A549 (cell line): ENCODE results near the gene UGT2A3. TPM values are rescaled to one million over a fixed set of nuclear protein-coding genes. Genes with fewer than 3 reads are reported as not detected.

ENCODE experiments used
- ATAC-seq, 2 experiments: fragments of 200-7000 bp in 1 of 2; fragments of >200 bp in 1 of 2; cut with Nextera tagmentation in 1 of 2; cut with Tn5 transposase in 1 of 2; 3 replicates each; pipeline versions ENCODE4 v1.8.0 to v1.9.1; 2018 to 2020; ENCODE audit warnings: mild to moderate bottlenecking in 1 of 2, moderate library complexity in 1 of 2
- CTCF ChIA-PET: fragments of 300-600 bp; sonication (Branson Sonifier 250); formaldehyde crosslinking; extraction: SDS; loops from one replicate; lab custom pipeline; 2021; ENCODE audit warnings: antibody characterized with exemption, inconsistent platforms; lab: Yijun Ruan, JAX
- POLR2A ChIA-PET: fragments of 350-600 bp; formaldehyde crosslinking; extraction: SDS; loops from one replicate; lab custom pipeline; 2021; ENCODE audit warnings: antibody characterized with exemption, inconsistent platforms; lab: Yijun Ruan, JAX
- DNase-seq, 2 experiments: peaks; one replicate each; pipeline versions ENCODE4 v3.0.0 to v3.0.0-alpha.2; 2011 to 2016; ENCODE audit warnings: low read depth in 1 of 2, low spot score in 1 of 2
- FAIRE-seq: peaks from 2 replicates; lab custom pipeline; 2011; peaks lifted over from hg19 to GRCh38; lab: Jason Lieb, UNC
- H3K27ac ChIP-seq, 2 experiments: fragments of >200 bp; sonication (Bioruptor Twin); formaldehyde crosslinking; 3 replicates each; pipeline ENCODE4 v1.5.1; 2016 to 2017
- H3K4me1 ChIP-seq: fragments of >200 bp; sonication (Bioruptor Twin); formaldehyde crosslinking; 3 replicates; pipeline ENCODE4 v1.6.1; 2016
- H3K4me2 ChIP-seq: fragments of >200 bp; sonication (Bioruptor Twin); formaldehyde crosslinking; 3 replicates; pipeline ENCODE4 v1.6.1; 2016
- H3K4me3 ChIP-seq: fragments of >200 bp; sonication (Bioruptor Twin); formaldehyde crosslinking; 3 replicates; pipeline ENCODE4 v1.5.1; 2016
- H3K9me3 ChIP-seq: fragments of >200 bp; sonication (Bioruptor Twin); formaldehyde crosslinking; 3 replicates; pipeline ENCODE4 v1.6.1; 2016
- ATOH8 ChIP-seq: fragments of 250-450 bp; sonication (Bioruptor Pico); IDR thresholded peaks from 2 replicates; pipeline ENCODE4 v1.5.0; 2020; ENCODE audit warnings: low read depth, mild to moderate bottlenecking, moderate library complexity
- BHLHE40 ChIP-seq: IDR thresholded peaks from 2 replicates; pipeline ENCODE4 v1.6.1; 2012; ENCODE audit warnings: low read depth, low read length, inconsistent platforms
- CBX2 ChIP-seq: fragments of 200-600 bp; sonication (generic); IDR thresholded peaks from 2 replicates; pipeline ENCODE4 v1.6.1; 2016; ENCODE audit warnings: low read depth, mild to moderate bottlenecking, borderline replicate concordance
- CHD4 ChIP-seq: fragments of 200-600 bp; sonication (generic); IDR thresholded peaks from 2 replicates; pipeline ENCODE4 v1.6.1; 2016; ENCODE audit warnings: antibody characterized with exemption, mild to moderate bottlenecking, borderline replicate concordance
- CTCF ChIP-seq: fragments of >200 bp; sonication (Bioruptor Twin); formaldehyde crosslinking; IDR thresholded peaks from 3 replicates; pipeline ENCODE4 v1.5.1; 2016
- EHMT2 ChIP-seq: fragments of 200-600 bp; sonication (generic); IDR thresholded peaks from 2 replicates; pipeline ENCODE4 v1.6.1; 2016; ENCODE audit warnings: antibody characterized with exemption, low read depth, mild to moderate bottlenecking, moderate library complexity
- FOSB ChIP-seq: fragments of 250-450 bp; sonication (Bioruptor Pico); IDR thresholded peaks from 2 replicates; pipeline ENCODE4 v1.5.0; 2020; ENCODE audit warnings: mild to moderate bottlenecking, moderate library complexity
- HOXA7 ChIP-seq: fragments of 250-450 bp; sonication (Bioruptor Pico); IDR thresholded peaks from 2 replicates; pipeline ENCODE4 v1.5.0; 2020; ENCODE audit warnings: mild to moderate bottlenecking, moderate library complexity
- HOXB5 ChIP-seq: fragments of 250-450 bp; sonication (Bioruptor Pico); IDR thresholded peaks from 2 replicates; pipeline ENCODE4 v1.5.0; 2020; ENCODE audit warnings: mild to moderate bottlenecking, moderate library complexity
- JUNB ChIP-seq: fragments of >200 bp; sonication (Bioruptor Twin); formaldehyde crosslinking; IDR thresholded peaks from 2 replicates; pipeline ENCODE4 v1.6.1; 2016
- MAFK ChIP-seq: fragments of 450-650 bp; IDR thresholded peaks from 2 replicates; pipeline ENCODE4 v1.6.1; 2014; ENCODE audit not compliant: partially characterized antibody
- MAX ChIP-seq: IDR thresholded peaks from 2 replicates; pipeline ENCODE4 v1.6.1; 2012
- MAZ ChIP-seq: fragments of 150-350 bp; IDR thresholded peaks from 2 replicates; pipeline ENCODE4 v1.6.1; 2014; ENCODE audit warnings: antibody characterized with exemption, low read depth, low read length, borderline replicate concordance
- MYC ChIP-seq: IDR thresholded peaks from 2 replicates; pipeline ENCODE4 v1.6.1; 2012; ENCODE audit warnings: mild to moderate bottlenecking, inconsistent platforms, low read length, improper control_type of control experiment, borderline replicate concordance
- NPAS2 ChIP-seq: fragments of 250-450 bp; sonication (Bioruptor Pico); IDR thresholded peaks from 2 replicates; pipeline ENCODE4 v1.8.0; 2022; ENCODE audit warnings: mild to moderate bottlenecking, moderate library complexity, borderline replicate concordance
- PHF8 ChIP-seq: fragments of 200-600 bp; sonication (generic); IDR thresholded peaks from 2 replicates; pipeline ENCODE4 v1.6.1; 2016; ENCODE audit warnings: low read depth, mild to moderate bottlenecking, antibody characterized with exemption, moderate library complexity, borderline replicate concordance
- POLR2A ChIP-seq: IDR thresholded peaks from 2 replicates; pipeline ENCODE4 v1.6.1; 2012; ENCODE audit warnings: mild to moderate bottlenecking, low read length
- RAD21 ChIP-seq, 2 experiments: fragments of >200 bp in 1 of 2; sonication (Bioruptor Twin) in 1 of 2; formaldehyde crosslinking in 1 of 2; IDR thresholded peaks in 1 of 2; conservative IDR thresholded peaks in 1 of 2; 2 replicates in 1 of 2; 3 replicates in 1 of 2; pipeline ENCODE4 v1.6.1; 2012 to 2018; ENCODE audit warnings: inconsistent platforms in 1 of 2
- RCOR1 ChIP-seq: fragments of 150-350 bp; IDR thresholded peaks from 2 replicates; pipeline ENCODE4 v1.6.1; 2014; ENCODE audit warnings: antibody characterized with exemption, low read length, low read depth
- RFX5 ChIP-seq: fragments of 450-650 bp; IDR thresholded peaks from 2 replicates; pipeline ENCODE4 v1.7.1; 2014; ENCODE audit warnings: antibody characterized with exemption, mild to moderate bottlenecking, moderate library complexity
- ZFP36 ChIP-seq: fragments of 450-650 bp; IDR thresholded peaks from 2 replicates; pipeline ENCODE4 v1.6.1; 2014; ENCODE audit warnings: borderline replicate concordance; ENCODE audit not compliant: partially characterized antibody
- ZSCAN20 ChIP-seq: fragments of 250-450 bp; sonication (Bioruptor Pico); IDR thresholded peaks from 2 replicates; pipeline ENCODE4 v1.8.0; 2022; ENCODE audit warnings: mild to moderate bottlenecking, moderate library complexity
- WGBS: methylation state at CpG from one replicate; pipeline ENCODE4 v1.1.6; 2017; ENCODE audit errors: missing lambda C conversion rate; 5-methylcytosine and 5-hydroxymethylcytosine counted together
- polyA plus RNA-seq, 4 experiments: library from polyadenylated mRNA; depleted of rRNA in 3 of 4; stranded (reverse); fragments of >200 nt; fragmentation: RNase III in 1 of 4; extraction: RNeasy Plus Mini Kit Qiagen cat#74134 plus additional on column Dnase treatment in 1 of 4; gene quantifications; 2 replicates in 3 of 4; 3 replicates in 1 of 4; pipeline ENCODE4 v1.2.3, GENCODE V29; 2011 to 2017
- TF ChIP-seq, protein P1 (sequence below): fragments of 200-600 bp; sonication (generic); IDR thresholded peaks from 2 replicates; pipeline ENCODE4 v1.6.1; 2016; ENCODE audit warnings: antibody characterized with exemption, mild to moderate bottlenecking, moderate library complexity
- TF ChIP-seq, protein P2 (sequence below): fragments of >200 bp; sonication (Bioruptor Twin); formaldehyde crosslinking; IDR thresholded peaks from 3 replicates; pipeline ENCODE4 v1.6.1; 2016

The UGT2A3 gene
- polyA plus RNA-seq, 2 of the 4 experiments (the other 2 are of a cell fraction): 0.37 to 0.59 TPM

DNA sequence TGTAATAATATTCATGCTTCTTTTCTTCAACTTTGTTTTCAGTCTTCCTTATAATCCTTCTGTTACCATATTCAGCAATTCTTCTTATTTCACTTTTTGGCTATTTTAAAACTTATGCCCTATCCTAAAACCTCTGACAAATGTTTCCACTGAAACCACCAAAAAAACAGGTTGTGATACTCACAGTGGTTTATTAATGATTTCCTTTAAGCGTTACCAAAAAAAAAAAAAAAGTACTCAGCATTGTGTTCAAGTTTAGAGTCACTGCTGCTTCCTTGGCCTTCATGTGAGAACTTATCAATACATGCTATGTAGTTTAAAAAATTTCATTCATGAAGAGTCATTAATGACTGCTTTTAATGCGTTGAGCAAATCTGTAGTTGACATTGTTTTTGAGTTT lies 35.4 kb upstream of the UGT2A3 start:
- FAIRE-seq: no peak

GRCh38 chr4:68985442-68985841 lies 33.8 kb upstream of the UGT2A3 start:
- DNase-seq (no peak), ATAC-seq (no peak), FAIRE-seq (no peak)
- Histone ChIP-seq H3K4me2 (no peak overlapping the region), H3K27ac (no peak overlapping the region), H3K9me3 (no peaks in the 10 kb centered on the region), H3K4me3 (no peak overlapping the region), H3K4me1 (no peaks in the 10 kb centered on the region)
- ChIA-PET POLR2A (no interaction called here), CTCF (no interaction called here)
- WGBS: 81% methylated on average over 1 of the region's 1 CpG
- TF ChIP-seq BHLHE40 (no peak), RAD21 (conservative IDR thresholded peaks at IDR 0.05 in 1 of 2, IDR thresholded peaks at IDR 0.05 in 1 of 2) (no peak), MAZ (no peak), PHF8 (no peak), EHMT2 (no peak), CBX2 (no peak), MAFK (no peak), HOXB5 (CRISPR knock-in tag) (no peak)
- TF ChIP-seq, protein P1, sequence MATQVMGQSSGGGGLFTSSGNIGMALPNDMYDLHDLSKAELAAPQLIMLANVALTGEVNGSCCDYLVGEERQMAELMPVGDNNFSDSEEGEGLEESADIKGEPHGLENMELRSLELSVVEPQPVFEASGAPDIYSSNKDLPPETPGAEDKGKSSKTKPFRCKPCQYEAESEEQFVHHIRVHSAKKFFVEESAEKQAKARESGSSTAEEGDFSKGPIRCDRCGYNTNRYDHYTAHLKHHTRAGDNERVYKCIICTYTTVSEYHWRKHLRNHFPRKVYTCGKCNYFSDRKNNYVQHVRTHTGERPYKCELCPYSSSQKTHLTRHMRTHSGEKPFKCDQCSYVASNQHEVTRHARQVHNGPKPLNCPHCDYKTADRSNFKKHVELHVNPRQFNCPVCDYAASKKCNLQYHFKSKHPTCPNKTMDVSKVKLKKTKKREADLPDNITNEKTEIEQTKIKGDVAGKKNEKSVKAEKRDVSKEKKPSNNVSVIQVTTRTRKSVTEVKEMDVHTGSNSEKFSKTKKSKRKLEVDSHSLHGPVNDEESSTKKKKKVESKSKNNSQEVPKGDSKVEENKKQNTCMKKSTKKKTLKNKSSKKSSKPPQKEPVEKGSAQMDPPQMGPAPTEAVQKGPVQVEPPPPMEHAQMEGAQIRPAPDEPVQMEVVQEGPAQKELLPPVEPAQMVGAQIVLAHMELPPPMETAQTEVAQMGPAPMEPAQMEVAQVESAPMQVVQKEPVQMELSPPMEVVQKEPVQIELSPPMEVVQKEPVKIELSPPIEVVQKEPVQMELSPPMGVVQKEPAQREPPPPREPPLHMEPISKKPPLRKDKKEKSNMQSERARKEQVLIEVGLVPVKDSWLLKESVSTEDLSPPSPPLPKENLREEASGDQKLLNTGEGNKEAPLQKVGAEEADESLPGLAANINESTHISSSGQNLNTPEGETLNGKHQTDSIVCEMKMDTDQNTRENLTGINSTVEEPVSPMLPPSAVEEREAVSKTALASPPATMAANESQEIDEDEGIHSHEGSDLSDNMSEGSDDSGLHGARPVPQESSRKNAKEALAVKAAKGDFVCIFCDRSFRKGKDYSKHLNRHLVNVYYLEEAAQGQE: no peak

More for the DNA sequence above, 35.4 kb upstream of the UGT2A3 start:
- Histone ChIP-seq H3K9me3 (no peaks in the 10 kb centered on the region), H3K4me2 (no peak overlapping the region)
- POLR2A ChIA-PET: no interaction called here
- ATAC-seq: no peak
- TF ChIP-seq POLR2A: no peak
- TF ChIP-seq MAX: no peak
- no peak for TF ChIP-seq FOSB (CRISPR knock-in tag)
- TF ChIP-seq ZSCAN20 (CRISPR knock-in tag): no peak
- no peak for TF ChIP-seq MYC
- no peak for TF ChIP-seq CHD4
- no peak for TF ChIP-seq CTCF
- TF ChIP-seq, protein P1: no peak
- no peak for TF ChIP-seq ATOH8 (CRISPR knock-in tag)
- no peak for TF ChIP-seq RCOR1
- TF ChIP-seq JUNB: no peak
- TF ChIP-seq, protein P2, sequence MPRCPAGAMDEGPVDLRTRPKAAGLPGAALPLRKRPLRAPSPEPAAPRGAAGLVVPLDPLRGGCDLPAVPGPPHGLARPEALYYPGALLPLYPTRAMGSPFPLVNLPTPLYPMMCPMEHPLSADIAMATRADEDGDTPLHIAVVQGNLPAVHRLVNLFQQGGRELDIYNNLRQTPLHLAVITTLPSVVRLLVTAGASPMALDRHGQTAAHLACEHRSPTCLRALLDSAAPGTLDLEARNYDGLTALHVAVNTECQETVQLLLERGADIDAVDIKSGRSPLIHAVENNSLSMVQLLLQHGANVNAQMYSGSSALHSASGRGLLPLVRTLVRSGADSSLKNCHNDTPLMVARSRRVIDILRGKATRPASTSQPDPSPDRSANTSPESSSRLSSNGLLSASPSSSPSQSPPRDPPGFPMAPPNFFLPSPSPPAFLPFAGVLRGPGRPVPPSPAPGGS: no peak
- no peak for TF ChIP-seq HOXA7 (CRISPR knock-in tag)
- no peak for TF ChIP-seq CBX2
- TF ChIP-seq RFX5: no peak
- no peak for TF ChIP-seq NPAS2 (CRISPR knock-in tag)
- no peak for TF ChIP-seq ZFP36
- TF ChIP-seq, all 56 proteins: peak for 0
- Histone ChIP-seq H3K27ac (no peak overlapping the region), H3K4me1 (no peaks in the 10 kb centered on the region), H3K4me3 (no peak overlapping the region)
- WGBS: 75% methylated on average over 2 of the region's 2 CpGs
- DNase-seq: no peak
- CTCF ChIA-PET: no interaction called here
